HTR-8/SVneo (cell line): ENCODE results near the gene HABP2.
A peak's percentile ranks its signal among the peaks of the same experiment; 100 is the strongest.

ENCODE experiments used
- DNase-seq: peaks from one replicate; pipeline ENCODE4 v3.0.0; 2011; ENCODE audit warnings: low spot score, mixed read lengths; ENCODE audit not compliant: insufficient read length
- FAIRE-seq: peaks from 2 replicates; lab custom pipeline; 2011; peaks lifted over from hg19 to GRCh38; lab: Jason Lieb, UNC

The HABP2 gene

DNA sequence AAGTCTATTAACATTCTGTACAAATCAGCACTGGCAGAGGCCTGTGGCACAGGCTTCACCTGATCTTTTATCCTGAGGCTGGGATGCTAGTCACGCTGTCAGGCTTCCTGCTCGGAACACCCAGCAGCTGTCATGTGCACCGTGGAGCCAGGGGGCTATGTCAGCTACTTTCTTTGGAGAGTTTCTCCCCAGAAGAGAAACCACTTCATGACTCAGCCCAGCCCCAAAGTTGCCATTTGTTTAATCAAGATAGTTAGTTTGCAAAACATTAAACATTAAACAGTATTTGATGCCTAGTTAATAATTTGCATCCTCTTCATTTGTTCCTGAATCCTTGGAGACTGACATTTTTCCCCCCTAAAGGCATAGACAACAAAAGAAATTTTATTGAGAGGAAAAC, at the start of gene HABP2:
HABP2 (plus strand) TSS at position 353 of the 400 bp plus-strand sequence. CDS start 69 bp downstream, outside the sequence.
- no peak for DNase-seq
- no peak for FAIRE-seq

DNA sequence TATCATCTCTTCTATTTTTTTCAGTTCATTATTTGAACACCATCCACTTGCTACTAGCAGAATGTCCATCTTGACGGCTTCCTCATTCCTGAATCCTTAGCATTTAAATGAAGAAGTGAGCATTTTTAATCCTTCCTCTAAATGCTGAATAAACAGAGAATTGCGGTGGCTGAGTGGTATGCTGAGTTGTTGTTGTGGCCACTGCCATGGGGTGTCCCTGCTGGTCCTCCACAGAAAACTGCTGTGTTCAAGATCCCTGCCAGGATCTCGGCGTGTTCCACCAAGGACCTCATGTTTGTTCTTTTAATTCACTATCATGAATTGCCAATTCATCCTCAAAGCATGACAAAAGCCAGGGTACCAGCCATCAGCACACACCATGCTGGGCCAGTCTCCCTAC, 48.9 kb upstream of the HABP2 start:
- no peak for DNase-seq
- FAIRE-seq: no peak

GRCh38 chr10:113504423-113504822, 48.4 kb upstream of the HABP2 start:
- DNase-seq (no peak), FAIRE-seq (no peak)

DNA sequence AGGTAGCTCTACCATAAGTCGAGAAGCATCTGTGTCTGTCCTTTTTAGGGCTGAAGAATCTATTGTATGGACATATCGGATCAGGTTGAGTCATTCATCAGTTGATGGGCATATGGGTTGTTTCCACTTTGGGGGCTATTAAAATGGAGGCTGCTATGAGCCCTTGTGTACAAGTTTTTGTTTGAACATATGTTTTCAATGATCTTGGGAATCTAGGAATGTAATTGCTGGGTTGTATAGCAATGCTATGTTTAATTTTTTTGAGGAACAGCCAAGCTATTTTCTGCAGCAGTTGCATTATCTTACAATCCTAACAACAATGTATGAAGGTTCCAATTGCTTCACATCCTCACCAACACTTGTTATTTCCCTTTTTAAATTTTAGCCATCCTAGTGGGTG, 46.4 kb upstream of the HABP2 start:
- FAIRE-seq (no peak), DNase-seq (no peak)

GRCh38 chr10:113511419-113511818, 41.4 kb upstream of the HABP2 start:
- FAIRE-seq: no peak
- DNase-seq: no peak

- FAIRE-seq: no peak
- no peak for DNase-seq
Observed at GRCh38 chr10:113515161-113515560, 37.7 kb upstream of the HABP2 start.

DNA sequence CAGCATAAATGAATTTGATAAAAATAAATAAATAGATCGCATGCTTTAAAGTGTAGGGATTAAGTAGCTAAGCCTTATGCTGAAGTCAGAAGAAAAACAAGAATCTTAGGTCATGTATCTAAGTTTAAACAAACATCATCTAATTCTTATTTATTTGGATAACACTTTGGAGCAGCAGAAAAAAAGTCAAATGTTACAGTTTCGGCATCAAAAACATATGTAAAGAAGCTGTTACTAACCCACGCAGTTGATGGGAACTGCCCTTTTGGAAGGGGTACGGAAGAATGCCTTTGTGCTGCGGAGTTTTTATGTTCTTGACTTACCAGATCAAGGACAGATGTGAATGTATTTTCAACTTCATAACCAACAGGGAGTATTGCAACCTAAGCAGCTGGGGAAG, 37.3 kb upstream of the HABP2 start:
- DNase-seq (no peak), FAIRE-seq (no peak)

GRCh38 chr10:113516061-113516460, 36.8 kb upstream of the HABP2 start:
- FAIRE-seq (no peak), DNase-seq (no peak)

DNA sequence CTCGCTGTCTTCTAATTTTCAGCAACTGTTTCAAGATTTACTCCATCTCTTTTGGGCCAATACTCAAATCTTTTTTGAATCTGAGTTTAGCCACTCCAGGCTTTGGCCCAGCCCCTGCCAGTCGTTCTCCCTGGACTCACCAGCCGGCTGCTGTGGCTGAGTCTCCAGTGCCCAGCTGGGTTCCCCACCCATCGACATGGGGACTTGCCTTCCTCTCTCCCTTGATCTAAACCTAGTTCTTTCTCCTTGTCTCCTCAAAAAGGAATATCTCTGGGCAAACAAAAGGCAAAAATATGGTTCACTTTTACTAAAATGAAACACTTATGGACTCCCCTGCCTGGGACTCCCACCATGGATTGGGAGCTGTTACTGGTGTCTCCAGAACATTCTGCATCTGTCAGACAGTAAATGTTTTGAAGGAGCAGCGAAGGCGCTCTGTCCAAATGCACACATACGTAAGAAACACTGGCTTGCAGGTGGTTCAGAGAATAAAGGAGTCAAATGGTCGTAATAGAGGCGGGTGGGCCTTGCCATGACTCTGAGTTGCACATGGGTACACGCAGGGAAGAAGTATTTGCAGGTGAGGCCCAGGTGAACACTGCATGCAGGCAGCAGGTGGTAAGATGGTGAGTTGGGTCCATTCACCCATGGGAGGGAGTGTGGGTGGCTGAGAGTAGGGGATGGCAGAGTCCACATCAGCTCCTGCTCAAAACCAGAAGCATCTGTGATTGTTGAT, 35.5 kb upstream of the HABP2 start:
- no peak for DNase-seq
- no peak for FAIRE-seq

DNA sequence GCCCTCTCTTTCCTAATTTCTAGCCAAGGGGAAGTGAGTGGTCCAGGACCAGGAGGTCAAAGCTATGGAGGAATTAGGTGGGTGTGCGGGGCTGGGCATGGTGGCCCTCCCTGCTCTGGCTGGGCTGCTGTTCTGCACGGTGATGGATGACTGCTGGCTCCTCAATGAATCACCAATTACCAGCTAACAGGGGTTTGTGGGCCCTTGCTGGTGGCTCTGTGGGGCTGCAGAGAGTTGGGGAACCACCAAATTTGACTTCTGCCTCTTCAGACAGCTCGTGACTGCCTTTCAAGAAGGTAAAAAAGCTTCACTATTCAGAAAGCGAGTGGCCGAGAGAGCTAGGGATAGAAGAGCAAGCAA, 35.0 kb upstream of the HABP2 start:
- FAIRE-seq (no peak), DNase-seq (no peak)

DNA sequence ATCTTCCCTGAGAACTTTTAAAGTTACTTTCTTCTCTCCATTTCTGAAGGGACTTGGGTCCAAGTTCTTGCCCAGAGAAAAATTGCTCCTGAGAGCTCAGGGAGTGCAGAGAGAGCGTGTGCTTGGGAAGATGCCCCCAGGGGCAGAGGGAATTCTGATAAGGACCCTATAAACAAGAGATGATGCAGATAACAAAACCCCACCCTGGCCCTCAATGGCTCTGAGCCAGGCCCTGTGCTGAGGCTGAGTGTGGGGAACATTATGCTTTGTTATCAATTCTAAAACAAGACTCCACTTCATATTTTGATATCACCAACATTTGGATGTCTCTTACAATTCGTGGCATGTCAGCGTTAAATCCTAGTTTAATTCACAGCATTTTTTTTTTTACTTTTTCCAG, 34.4 kb upstream of the HABP2 start:
- DNase-seq (no peak), FAIRE-seq (no peak)

GRCh38 chr10:113518816-113519591, 33.8 kb upstream of the HABP2 start:
- DNase-seq (no peak), FAIRE-seq (no peak)

GRCh38 chr10:113519681-113520115, 33.2 kb upstream of the HABP2 start:
- FAIRE-seq (no peak), DNase-seq (no peak)

GRCh38 chr10:113520261-113520660, 32.6 kb upstream of the HABP2 start:
- DNase-seq (no peak), FAIRE-seq (no peak)

- FAIRE-seq (no peak), DNase-seq (peak; percentile 51)
Observed at GRCh38 chr10:113520690-113521474, 32.0 kb upstream of the HABP2 start.

- DNase-seq (no peak), FAIRE-seq (no peak)
Observed at GRCh38 chr10:113521475-113521795, 31.4 kb upstream of the HABP2 start.

GRCh38 chr10:113522460-113522859, 30.4 kb upstream of the HABP2 start:
- DNase-seq (no peak), FAIRE-seq (no peak)

GRCh38 chr10:113523071-113523470, 29.8 kb upstream of the HABP2 start:
- DNase-seq (no peak), FAIRE-seq (no peak)

GRCh38 chr10:113523628-113524027, 29.2 kb upstream of the HABP2 start:
- DNase-seq (no peak), FAIRE-seq (no peak)

- no peak for FAIRE-seq
- no peak for DNase-seq
Observed at GRCh38 chr10:113524120-113524519, 28.7 kb upstream of the HABP2 start.
